Measurements from ENCODE around the gene SMIM13.

GRCh38 chr6:11092668-11093375, 812 bp upstream of the SMIM13 start:
- no peak for TF ChIP-seq CTCF (IDR thresholded peaks at IDR 0.05)
- no peak for TF ChIP-seq POLR2A (IDR thresholded peaks at IDR 0.05)
- no peak for TF ChIP-seq EP300 (IDR thresholded peaks at IDR 0.05)
